ENCODE measurements around the gene PHF21A. TPM values are rescaled to one million over a fixed set of nuclear protein-coding genes. Genes with fewer than 3 reads are reported as not detected.

PHF21A gene
- total RNA-seq, 2 experiments from 2014 or later: 45.4 to 49.0 TPM

DNA sequence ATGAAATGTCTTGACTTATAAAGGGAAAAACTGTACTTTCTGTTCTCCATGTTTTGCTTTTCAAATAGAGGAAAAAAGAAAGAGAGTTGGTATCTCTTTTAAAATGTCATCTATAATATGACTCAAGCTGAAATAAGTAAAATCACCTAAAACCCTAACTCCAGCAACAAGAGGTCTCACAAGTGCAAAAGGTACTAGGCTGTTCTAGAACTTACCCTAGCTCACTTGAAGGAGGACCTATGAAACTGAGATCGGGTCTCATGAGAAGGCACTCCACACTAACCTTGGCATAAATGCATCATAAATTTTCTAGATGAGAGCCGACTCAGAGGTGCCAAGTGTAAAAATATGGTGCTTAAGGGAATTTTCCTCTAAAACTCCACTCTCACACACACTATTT, 63.8 kb downstream of the PHF21A start:
- H3K27ac Mint-ChIP-seq: no peak overlapping the region
- H3K4me3 Mint-ChIP-seq: no peak overlapping the region
- ATAC-seq (ENCODE audit: low read depth) (no peak), DNase-seq (no peak)
- H3K27me3 Mint-ChIP-seq: no peaks in the 10 kb centered on the region
- H3K36me3 Mint-ChIP-seq: peaks cover 2% of the 10 kb centered on the region
- POLR2A ChIA-PET: no interaction called here
- no peaks in the 10 kb centered on the region for H3K9me3 Mint-ChIP-seq
- H3K4me1 Mint-ChIP-seq: no peaks in the 10 kb centered on the region

DNA sequence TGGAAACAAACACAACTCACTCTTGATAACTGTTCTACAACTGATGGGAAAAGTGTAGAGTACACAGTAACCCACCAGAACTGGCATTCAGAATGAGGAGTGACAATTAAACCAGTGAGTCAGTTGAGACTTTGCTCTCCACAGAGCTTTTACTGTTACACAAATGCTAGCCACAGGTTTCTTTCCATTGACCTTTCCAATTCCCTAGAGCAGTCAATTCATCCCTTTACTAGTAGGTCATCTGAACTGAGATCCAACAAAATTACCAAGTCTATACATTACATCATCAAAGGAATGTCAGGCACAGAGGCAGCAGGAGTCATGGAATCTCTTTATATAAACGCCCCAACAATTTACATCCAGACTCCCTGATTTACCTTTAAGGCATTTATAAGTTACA, 65.9 kb downstream of the PHF21A start:
- DNase-seq (no peak), ATAC-seq (ENCODE audit: low read depth) (no peak)
- H3K36me3 Mint-ChIP-seq: peaks cover 2% of the 10 kb centered on the region

DNA sequence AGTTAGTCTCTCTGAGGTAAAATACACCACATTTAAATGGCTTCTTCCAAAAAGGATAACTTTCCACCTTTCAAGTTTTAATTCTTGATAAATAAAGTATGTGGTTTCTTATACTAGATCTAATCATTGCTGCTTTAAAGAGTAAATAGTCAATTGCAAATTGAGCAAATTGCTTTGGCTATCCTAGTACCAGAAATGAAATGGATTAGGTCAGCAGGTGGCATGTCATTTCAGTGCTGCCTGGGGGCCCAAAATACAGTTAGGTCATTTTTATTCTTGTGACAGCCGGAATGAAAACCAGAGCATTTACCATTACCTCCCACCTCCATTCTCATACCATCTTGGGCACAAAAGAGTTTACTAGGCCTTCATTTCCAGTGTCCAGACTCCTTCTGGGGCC, 70.2 kb downstream of the PHF21A start:
- Mint-ChIP-seq H3K9me3 (no peaks in the 10 kb centered on the region), H3K27ac (no peak overlapping the region), H3K27me3 (no peaks in the 10 kb centered on the region), H3K4me1 (peaks cover under 1% of the 10 kb centered on the region), H3K36me3 (peaks cover 12% of the 10 kb centered on the region), H3K4me3 (no peak overlapping the region)
- POLR2A ChIA-PET: no interaction called here
- ATAC-seq (ENCODE audit: low read depth) (no peak), DNase-seq (no peak)

More for the DNA sequence above, 65.9 kb downstream of the PHF21A start:
- no peaks in the 10 kb centered on the region for H3K27me3 Mint-ChIP-seq
- H3K4me3 Mint-ChIP-seq: no peak overlapping the region
- H3K4me1 Mint-ChIP-seq: no peaks in the 10 kb centered on the region
- no peak overlapping the region for H3K27ac Mint-ChIP-seq
- POLR2A ChIA-PET: no interaction called here
- H3K9me3 Mint-ChIP-seq: no peaks in the 10 kb centered on the region

DNA sequence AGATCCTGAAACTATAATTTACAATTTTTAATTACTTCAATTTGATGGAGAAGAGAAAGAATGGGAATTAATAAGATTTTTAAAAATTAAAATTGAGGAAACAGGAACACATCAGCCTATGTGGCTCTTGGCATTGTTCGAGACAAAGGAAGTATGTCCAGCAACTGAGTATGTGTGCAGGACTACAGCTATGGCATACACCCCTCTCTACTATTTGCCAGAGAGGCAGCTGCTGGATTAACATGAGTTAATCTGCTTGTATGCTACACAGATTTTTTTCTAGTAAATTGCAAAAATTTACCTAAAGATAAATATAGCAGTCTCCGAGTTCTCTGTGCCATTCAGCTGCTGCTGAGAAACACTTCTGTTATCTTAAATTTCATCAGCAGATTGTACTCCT, 70.6 kb downstream of the PHF21A start:
- Mint-ChIP-seq H3K27me3 (no peaks in the 10 kb centered on the region), H3K9me3 (no peaks in the 10 kb centered on the region), H3K4me3 (no peak overlapping the region), H3K4me1 (peaks cover 3% of the 10 kb centered on the region), H3K36me3 (peaks cover 13% of the 10 kb centered on the region), H3K27ac (no peak overlapping the region)
- POLR2A ChIA-PET: no interaction called here
- no peak for ATAC-seq (ENCODE audit: low read depth)
- DNase-seq: no peak

DNA sequence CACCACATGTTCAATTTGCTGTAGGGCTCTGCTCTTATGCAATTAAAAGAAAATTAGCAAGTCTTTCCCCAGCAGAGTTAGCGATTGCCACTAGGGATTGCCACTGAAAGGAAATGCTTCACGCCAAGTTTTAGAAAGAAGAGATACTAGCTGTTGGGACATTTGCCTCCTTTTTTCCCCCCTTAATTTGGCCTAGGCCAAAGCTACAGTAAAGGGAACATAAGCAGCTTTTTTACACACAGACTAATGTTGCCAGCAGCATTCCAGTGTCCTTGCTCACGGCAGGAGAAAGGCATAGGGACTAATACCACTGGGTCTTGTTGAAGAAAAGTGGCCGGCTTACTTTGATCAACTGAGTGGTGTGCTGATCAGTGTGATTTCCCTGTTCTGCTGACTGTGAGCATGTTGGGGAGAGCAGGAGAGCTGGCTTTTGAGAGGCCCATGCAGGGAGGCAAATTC, 71.2 kb downstream of the PHF21A start:
- H3K4me1 Mint-ChIP-seq: peaks cover 3% of the 10 kb centered on the region
- peaks cover 13% of the 10 kb centered on the region for H3K36me3 Mint-ChIP-seq
- DNase-seq (no peak), ATAC-seq (ENCODE audit: low read depth) (no peak)
- no peak overlapping the region for H3K27ac Mint-ChIP-seq
- no peaks in the 10 kb centered on the region for H3K9me3 Mint-ChIP-seq
- POLR2A ChIA-PET: no interaction called here
- no peak overlapping the region for H3K4me3 Mint-ChIP-seq
- no peaks in the 10 kb centered on the region for H3K27me3 Mint-ChIP-seq

DNA sequence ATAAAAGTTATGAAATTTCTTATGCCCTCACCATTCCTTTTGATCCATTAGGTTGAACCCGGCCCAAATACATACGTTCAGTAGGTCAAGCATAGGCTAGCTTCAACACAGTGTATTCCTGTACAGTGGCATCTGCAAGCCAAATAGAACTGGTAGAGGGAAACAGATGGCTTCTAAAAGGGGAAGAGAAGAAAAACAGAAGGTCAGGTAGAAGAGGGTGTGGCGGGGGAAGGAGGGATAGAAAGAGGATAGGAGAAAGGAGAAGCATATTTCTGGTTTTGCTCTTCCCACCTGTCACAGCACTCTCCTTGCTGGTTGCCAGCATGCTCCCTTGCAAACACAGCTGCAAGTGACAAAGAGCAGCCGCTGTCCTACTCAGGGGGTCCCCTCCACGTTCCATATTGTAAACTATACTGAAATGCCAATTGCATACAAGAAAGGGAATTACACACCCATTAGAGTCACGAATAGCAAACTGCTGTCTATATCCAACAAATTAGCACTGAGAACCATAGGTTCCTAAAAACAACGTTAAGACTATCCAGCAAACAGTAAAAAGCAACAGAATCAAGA, 71.8 kb downstream of the PHF21A start:
- no peak overlapping the region for H3K27ac Mint-ChIP-seq
- H3K4me1 Mint-ChIP-seq: peaks cover 3% of the 10 kb centered on the region
- ATAC-seq (ENCODE audit: low read depth) (no peak), DNase-seq (no peak)
- H3K27me3 Mint-ChIP-seq: no peaks in the 10 kb centered on the region
- POLR2A ChIA-PET: no interaction called here
- H3K9me3 Mint-ChIP-seq: no peaks in the 10 kb centered on the region
- H3K36me3 Mint-ChIP-seq: peaks cover 13% of the 10 kb centered on the region
- no peak overlapping the region for H3K4me3 Mint-ChIP-seq

DNA sequence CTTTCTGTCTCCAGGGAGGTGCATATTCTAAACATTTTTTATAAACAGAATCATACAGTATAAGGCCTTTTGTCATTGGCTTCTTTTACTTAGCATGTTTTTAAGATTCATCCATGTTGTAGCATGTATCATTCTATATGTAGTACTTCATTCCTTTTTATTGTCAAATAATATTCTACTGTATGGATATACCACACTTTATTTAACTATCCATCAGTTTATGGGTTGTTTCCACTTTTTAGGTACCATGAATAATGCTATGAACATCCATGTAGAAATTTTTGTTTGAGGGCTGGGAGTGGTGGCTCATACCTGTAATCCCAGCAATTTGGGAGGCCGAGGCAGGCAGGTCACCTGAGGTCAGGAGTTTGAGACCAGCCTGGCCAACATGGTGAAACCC, 73.1 kb downstream of the PHF21A start:
- POLR2A ChIA-PET: no interaction called here
- peaks cover 3% of the 10 kb centered on the region for H3K4me1 Mint-ChIP-seq
- no peak overlapping the region for H3K27ac Mint-ChIP-seq
- no peaks in the 10 kb centered on the region for H3K9me3 Mint-ChIP-seq
- no peak for ATAC-seq (ENCODE audit: low read depth)
- no peaks in the 10 kb centered on the region for H3K27me3 Mint-ChIP-seq
- no peak for DNase-seq
- no peak overlapping the region for H3K4me3 Mint-ChIP-seq
- peaks cover 11% of the 10 kb centered on the region for H3K36me3 Mint-ChIP-seq

DNA sequence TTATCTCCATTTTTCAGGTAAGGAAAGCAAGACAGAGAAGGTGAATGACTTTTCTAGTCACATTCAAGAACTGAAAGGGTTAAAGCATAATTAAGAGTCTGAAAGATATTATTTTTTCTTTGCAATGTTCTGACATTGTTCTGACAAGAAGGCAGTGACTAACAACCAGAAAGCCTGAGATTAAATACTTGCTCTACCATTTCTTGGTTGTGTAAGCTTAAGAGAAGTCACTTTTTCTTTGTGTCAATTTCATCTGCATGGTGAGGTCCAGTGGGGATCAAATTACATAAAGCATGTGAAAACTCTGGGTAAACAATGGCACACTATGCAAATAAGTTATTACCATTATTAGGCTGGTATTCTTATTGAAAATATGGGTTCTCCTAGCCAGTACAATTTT, 73.7 kb downstream of the PHF21A start:
- Mint-ChIP-seq H3K4me1 (peaks cover 3% of the 10 kb centered on the region), H3K9me3 (no peaks in the 10 kb centered on the region), H3K27me3 (no peaks in the 10 kb centered on the region), H3K4me3 (no peak overlapping the region), H3K36me3 (peaks cover 11% of the 10 kb centered on the region), H3K27ac (no peak overlapping the region)
- ATAC-seq (ENCODE audit: low read depth) (no peak), DNase-seq (no peak)
- POLR2A ChIA-PET: no interaction called here

DNA sequence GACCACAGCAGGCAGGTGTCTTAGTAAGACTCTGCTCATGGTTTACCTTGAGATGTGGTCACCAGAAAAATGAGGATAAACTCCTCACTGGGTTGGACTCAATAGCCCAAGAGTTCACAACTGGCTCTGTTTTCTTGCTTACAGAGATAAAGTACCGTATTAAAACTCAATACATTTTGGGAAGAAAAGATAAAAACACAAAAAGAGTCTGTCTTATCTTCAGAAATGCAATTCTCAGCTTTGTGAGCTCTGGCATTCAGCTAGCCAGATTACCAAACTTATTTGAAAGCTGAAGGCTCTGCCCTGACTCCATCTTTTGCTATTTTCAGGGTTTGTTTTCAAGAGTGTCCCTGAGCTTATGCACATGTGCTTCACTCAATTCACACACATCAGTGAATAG, 75.4 kb downstream of the PHF21A start:
- Mint-ChIP-seq H3K27me3 (no peaks in the 10 kb centered on the region), H3K9me3 (no peaks in the 10 kb centered on the region), H3K4me1 (peaks cover 5% of the 10 kb centered on the region), H3K27ac (no peak overlapping the region), H3K4me3 (no peak overlapping the region), H3K36me3 (peaks cover 11% of the 10 kb centered on the region)
- DNase-seq (no peak), ATAC-seq (ENCODE audit: low read depth) (no peak)
- POLR2A ChIA-PET: no interaction called here

DNA sequence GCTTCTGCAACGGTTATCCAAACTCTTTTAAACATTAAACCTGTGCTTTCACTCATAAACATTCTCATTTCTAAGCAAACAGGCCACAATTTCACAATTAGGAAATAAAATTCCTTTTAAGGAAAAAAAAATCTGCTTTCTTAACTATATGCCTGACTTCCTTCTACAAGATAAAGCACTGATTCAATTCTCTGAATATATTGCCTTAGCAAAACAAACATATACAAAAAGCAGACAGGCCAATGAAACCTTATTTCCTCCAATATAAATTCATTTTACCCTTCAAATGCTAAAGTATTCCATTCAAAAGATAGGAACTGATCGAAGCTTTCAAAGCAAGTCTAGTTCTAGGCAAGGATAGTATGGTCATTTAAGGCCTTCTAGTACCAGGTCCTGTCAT, 76.7 kb downstream of the PHF21A start:
- Mint-ChIP-seq H3K27ac (no peak overlapping the region), H3K4me3 (no peak overlapping the region)

DNA sequence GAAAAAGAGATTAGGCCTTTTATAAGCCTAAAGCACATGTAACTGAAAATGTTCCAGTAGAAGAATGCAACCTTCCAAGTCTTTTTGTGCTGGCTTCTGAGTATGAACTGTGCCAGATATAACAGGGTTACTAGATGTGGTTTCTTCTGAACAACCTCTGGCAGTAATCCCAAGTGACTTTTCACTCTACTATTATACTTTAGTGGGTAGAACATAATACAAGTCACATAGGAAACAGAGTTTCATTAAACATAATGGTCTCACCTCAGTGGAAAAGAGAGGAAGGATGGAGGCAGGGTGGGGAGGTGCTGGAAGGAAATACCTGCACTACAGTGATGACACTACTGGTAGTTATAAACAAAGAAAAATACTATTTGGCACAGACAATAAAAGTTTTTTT, 81.3 kb downstream of the PHF21A start:
- Mint-ChIP-seq H3K4me3 (no peak overlapping the region), H3K9me3 (no peaks in the 10 kb centered on the region), H3K4me1 (peaks cover 7% of the 10 kb centered on the region), H3K36me3 (no peaks in the 10 kb centered on the region), H3K27me3 (no peaks in the 10 kb centered on the region), H3K27ac (no peak overlapping the region)
- POLR2A ChIA-PET: no interaction called here
- DNase-seq (no peak), ATAC-seq (ENCODE audit: low read depth) (no peak)

More for the DNA sequence above, 76.7 kb downstream of the PHF21A start:
- H3K9me3 Mint-ChIP-seq: no peaks in the 10 kb centered on the region
- H3K36me3 Mint-ChIP-seq: peaks cover 10% of the 10 kb centered on the region
- peaks cover 9% of the 10 kb centered on the region for H3K4me1 Mint-ChIP-seq
- no peaks in the 10 kb centered on the region for H3K27me3 Mint-ChIP-seq
- POLR2A ChIA-PET: no interaction called here
- ATAC-seq (ENCODE audit: low read depth): no peak
- no peak for DNase-seq

DNA sequence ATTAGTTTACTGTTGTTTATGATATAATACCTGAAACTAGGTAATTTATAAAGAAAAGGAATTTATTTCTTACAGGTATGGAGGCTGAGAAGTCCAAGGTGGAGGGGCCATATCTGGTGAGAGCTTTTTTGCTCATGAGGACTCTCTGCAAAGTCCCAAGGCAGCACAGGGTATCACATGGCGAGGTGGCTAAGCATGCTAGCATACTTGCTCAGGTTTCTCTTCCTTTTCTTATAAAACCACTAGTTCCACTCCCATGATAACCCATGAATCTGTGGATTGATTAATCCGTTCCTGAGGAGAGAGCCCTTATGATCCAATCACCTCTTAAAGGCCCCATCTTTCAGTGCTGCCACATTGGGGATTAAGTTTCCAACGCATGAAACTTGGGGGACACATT, 82.7 kb downstream of the PHF21A start:
- Mint-ChIP-seq H3K4me1 (peaks cover 7% of the 10 kb centered on the region), H3K4me3 (no peak overlapping the region), H3K27ac (no peak overlapping the region), H3K9me3 (no peaks in the 10 kb centered on the region), H3K36me3 (peaks cover 1% of the 10 kb centered on the region), H3K27me3 (no peaks in the 10 kb centered on the region)
- ATAC-seq (ENCODE audit: low read depth) (no peak), DNase-seq (no peak)
- POLR2A ChIA-PET: no interaction called here

DNA sequence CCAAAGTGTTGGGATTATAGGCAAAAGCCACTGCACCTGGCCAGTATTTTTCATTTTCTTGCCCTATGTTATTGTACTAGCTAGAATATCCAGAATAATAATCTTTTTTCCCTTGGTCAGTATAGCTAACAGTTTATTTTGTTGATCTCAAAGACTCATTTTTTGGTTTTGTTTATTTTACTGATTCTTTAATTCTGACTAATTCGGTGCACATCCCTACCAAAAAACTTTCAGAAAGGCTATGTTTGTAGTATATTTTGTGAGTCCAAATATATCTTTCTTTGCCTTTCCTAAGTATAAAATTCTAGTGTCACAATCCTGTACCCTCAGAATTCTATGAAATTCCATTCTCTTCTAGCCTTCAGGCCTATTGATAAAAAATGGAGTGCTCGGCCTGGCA, 84.3 kb downstream of the PHF21A start:
- peaks cover 7% of the 10 kb centered on the region for H3K4me1 Mint-ChIP-seq
- no peak overlapping the region for H3K27ac Mint-ChIP-seq
- DNase-seq (no peak), ATAC-seq (ENCODE audit: low read depth) (no peak)
- H3K27me3 Mint-ChIP-seq: no peaks in the 10 kb centered on the region
- H3K9me3 Mint-ChIP-seq: no peaks in the 10 kb centered on the region
- H3K36me3 Mint-ChIP-seq: peaks cover 1% of the 10 kb centered on the region
- no peak overlapping the region for H3K4me3 Mint-ChIP-seq
- POLR2A ChIA-PET: no interaction called here

DNA sequence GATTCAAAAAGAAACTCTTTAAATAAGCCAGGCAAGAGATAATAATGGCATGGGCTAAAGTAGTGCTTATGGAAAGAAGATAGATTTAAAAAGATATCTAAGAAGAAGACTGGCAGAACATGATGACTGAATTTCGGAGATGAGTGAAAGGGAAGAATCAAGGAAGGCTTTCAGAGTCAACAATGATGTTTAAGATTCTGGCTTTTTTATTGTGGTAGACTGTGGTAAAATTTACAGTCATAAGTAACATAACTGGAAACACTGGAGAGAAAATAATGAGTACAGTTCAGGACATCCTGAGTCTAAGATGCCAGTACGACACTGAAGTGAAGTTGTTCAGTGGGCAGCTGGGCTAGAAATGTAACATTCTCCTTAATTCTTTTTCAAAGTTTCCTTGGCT, 85.2 kb downstream of the PHF21A start:
- DNase-seq (no peak), ATAC-seq (ENCODE audit: low read depth) (no peak)
- no peaks in the 10 kb centered on the region for H3K27me3 Mint-ChIP-seq
- H3K9me3 Mint-ChIP-seq: no peaks in the 10 kb centered on the region
- no peak overlapping the region for H3K4me3 Mint-ChIP-seq
- peaks cover 7% of the 10 kb centered on the region for H3K4me1 Mint-ChIP-seq
- POLR2A ChIA-PET: no interaction called here
- H3K27ac Mint-ChIP-seq: no peak overlapping the region
- H3K36me3 Mint-ChIP-seq: peaks cover 1% of the 10 kb centered on the region

DNA sequence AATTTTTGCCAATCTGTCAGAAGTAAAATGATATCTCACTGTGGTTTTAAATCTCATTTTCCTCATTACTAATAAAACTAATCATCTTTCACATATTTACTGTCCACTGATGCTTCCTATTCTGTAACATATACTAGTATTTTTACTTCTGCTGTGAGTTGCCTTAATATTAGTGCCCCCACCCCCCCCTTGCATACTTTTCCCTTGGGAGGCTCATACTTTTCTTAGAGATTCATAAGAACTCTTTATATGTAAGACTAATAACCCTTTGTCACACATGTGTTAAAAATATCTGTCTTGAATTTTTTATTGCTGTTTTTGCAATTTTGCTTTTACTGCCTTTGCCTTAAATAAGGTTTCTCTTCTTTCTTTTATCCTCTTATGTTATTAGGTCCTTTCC, 87.2 kb downstream of the PHF21A start:
- no peak overlapping the region for H3K27ac Mint-ChIP-seq
- no peaks in the 10 kb centered on the region for H3K9me3 Mint-ChIP-seq
- no peaks in the 10 kb centered on the region for H3K4me1 Mint-ChIP-seq
- peaks cover 1% of the 10 kb centered on the region for H3K36me3 Mint-ChIP-seq
- ATAC-seq (ENCODE audit: low read depth) (no peak), DNase-seq (no peak)
- no peak overlapping the region for H3K4me3 Mint-ChIP-seq
- POLR2A ChIA-PET: no interaction called here
- no peaks in the 10 kb centered on the region for H3K27me3 Mint-ChIP-seq

Data from activated naive CD8-positive, alpha-beta T cell treated with anti-CD3 and anti-CD28 coated beads, Interleukin-2, amount 10 ng/mL, durations not matched to agents 7 days and 5 days (primary cell).